Fibroblast of lung (primary cell): ENCODE results near the gene CHTF8. TPM values are rescaled to one million over a fixed set of nuclear protein-coding genes. Genes with fewer than 3 reads are reported as not detected.

Source experiments
- DNase-seq, 2 donors: peaks; one replicate each; pipeline versions ENCODE4 v3.0.0 to v3.0.0-alpha.2; 2010; ENCODE audit warnings: low read depth in 2 of 2
- H2AFZ ChIP-seq: 2 replicates; pipeline ENCODE4 v1.5.1; 2012; ENCODE audit warnings: low read length, control low read depth, inconsistent platforms
- H3K27ac ChIP-seq: 2 replicates; pipeline ENCODE4 v1.5.1; 2011; ENCODE audit warnings: low read length, control low read depth; ENCODE audit not compliant: insufficient read depth
- H3K27me3 ChIP-seq: 2 replicates; pipeline ENCODE4 v1.5.1; 2011; ENCODE audit warnings: mild to moderate bottlenecking, low read length; ENCODE audit not compliant: control insufficient read depth, insufficient read depth
- H3K36me3 ChIP-seq: 2 replicates; pipeline ENCODE4 v1.5.1; 2011; ENCODE audit warnings: low read length; ENCODE audit not compliant: control insufficient read depth, insufficient read depth
- H3K4me1 ChIP-seq: 2 replicates; pipeline ENCODE4 v1.5.1; 2011; ENCODE audit warnings: low read length; ENCODE audit not compliant: control insufficient read depth, insufficient read depth; ENCODE audit errors: extremely low read depth
- H3K4me2 ChIP-seq: 2 replicates; pipeline ENCODE4 v1.5.1; 2011; ENCODE audit warnings: low read length, control low read depth; ENCODE audit not compliant: insufficient read depth; ENCODE audit errors: extremely low read depth
- H3K4me3 ChIP-seq, 4 experiments: fragments of 200-600 bp in 1 of 4; sonication (generic) in 1 of 4; replicated peaks in 1 of 4; 2 replicates each; pipeline ENCODE4 v1.5.1; 2011 to 2016; ENCODE audit warnings: low read length in 4 of 4, low read depth in 3 of 4, mild to moderate bottlenecking in 3 of 4, control low read depth in 2 of 4, inconsistent platforms in 1 of 4, mixed read lengths in 1 of 4; ENCODE audit not compliant: insufficient read depth in 1 of 4; ENCODE audit errors: control extremely low read depth in 1 of 4
- H3K79me2 ChIP-seq: 2 replicates; pipeline ENCODE4 v1.5.1; 2012; ENCODE audit warnings: mild to moderate bottlenecking, low read length, inconsistent platforms; ENCODE audit not compliant: control insufficient read depth, insufficient read depth
- H3K9ac ChIP-seq: 2 replicates; pipeline ENCODE4 v1.5.1; 2011; ENCODE audit warnings: mild to moderate bottlenecking, low read length, control low read depth; ENCODE audit not compliant: insufficient read depth
- H3K9me3 ChIP-seq: 2 replicates; pipeline ENCODE4 v1.5.1; 2012; ENCODE audit warnings: low read depth, low read length; ENCODE audit not compliant: control insufficient read depth, insufficient read depth
- H4K20me1 ChIP-seq: 2 replicates; pipeline ENCODE4 v1.5.1; 2011; ENCODE audit warnings: low read length; ENCODE audit not compliant: control insufficient read depth, insufficient read depth; ENCODE audit errors: extremely low read depth
- EZH2 ChIP-seq: IDR thresholded peaks from 2 replicates; pipeline ENCODE4 v1.5.1; 2012; ENCODE audit warnings: low read length, control low read depth, mild to moderate bottlenecking; ENCODE audit errors: missing control alignments
- polyA plus RNA-seq, 2 donors: library from polyadenylated mRNA; depleted of rRNA in 1 of 2; stranded (reverse) in 1 of 2; unstranded in 1 of 2; fragments of >200 nt; gene quantifications; 2 replicates each; pipeline ENCODE4 v1.2.1, GENCODE V29; 2011 to 2012; ENCODE audit warnings: missing spikeins in 1 of 2
- total RNA-seq: library from RNA; depleted of rRNA; stranded (reverse); fragments of >200 nt; gene quantifications from 2 replicates; pipeline ENCODE4 v1.2.1, GENCODE V29; 2014
- TF ChIP-seq, protein P1 (sequence below), 2 donors: IDR thresholded peaks in 1 of 2; conservative IDR thresholded peaks in 1 of 2; 1 replicate in 1 of 2; 2 replicates in 1 of 2; pipeline ENCODE4 v1.5.1; 2011 to 2012; ENCODE audit warnings: low read length in 2 of 2, control low read depth in 1 of 2, inconsistent platforms in 1 of 2, low read depth in 1 of 2, mild to moderate bottlenecking in 1 of 2

Gene CHTF8
- total and polyA plus RNA-seq, 2 donors (not counting 1 experiment from before 2014, with no cell fraction given): 55.7 to 74.3 TPM

DNA sequence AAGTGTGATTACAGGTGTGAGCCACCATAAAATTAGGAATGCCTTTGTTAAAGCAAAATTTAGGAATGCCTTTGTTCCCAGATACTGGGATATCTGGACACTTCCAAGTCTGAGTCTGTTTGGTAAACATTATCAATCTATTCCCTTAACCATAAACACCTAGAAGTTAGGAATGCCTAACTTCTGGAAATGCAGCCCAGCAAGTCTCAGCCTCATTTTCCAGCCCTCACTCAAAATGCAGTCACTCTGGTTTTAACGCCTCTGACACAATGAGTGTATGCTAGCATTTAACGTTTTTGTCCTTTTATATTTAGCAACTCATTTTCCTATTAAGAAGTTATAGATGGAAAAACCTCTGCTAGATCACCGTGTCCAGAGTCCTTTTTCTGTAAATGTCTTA is 61.4 kb downstream of the CHTF8 start:
- TF ChIP-seq EZH2: no peak
- TF ChIP-seq, protein P1, sequence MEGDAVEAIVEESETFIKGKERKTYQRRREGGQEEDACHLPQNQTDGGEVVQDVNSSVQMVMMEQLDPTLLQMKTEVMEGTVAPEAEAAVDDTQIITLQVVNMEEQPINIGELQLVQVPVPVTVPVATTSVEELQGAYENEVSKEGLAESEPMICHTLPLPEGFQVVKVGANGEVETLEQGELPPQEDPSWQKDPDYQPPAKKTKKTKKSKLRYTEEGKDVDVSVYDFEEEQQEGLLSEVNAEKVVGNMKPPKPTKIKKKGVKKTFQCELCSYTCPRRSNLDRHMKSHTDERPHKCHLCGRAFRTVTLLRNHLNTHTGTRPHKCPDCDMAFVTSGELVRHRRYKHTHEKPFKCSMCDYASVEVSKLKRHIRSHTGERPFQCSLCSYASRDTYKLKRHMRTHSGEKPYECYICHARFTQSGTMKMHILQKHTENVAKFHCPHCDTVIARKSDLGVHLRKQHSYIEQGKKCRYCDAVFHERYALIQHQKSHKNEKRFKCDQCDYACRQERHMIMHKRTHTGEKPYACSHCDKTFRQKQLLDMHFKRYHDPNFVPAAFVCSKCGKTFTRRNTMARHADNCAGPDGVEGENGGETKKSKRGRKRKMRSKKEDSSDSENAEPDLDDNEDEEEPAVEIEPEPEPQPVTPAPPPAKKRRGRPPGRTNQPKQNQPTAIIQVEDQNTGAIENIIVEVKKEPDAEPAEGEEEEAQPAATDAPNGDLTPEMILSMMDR (conservative IDR thresholded peaks at IDR 0.05 in 1 of 2, IDR thresholded peaks at IDR 0.05 in 1 of 2; ENCODE audit: low read depth in 1 of 2, low read length in 2 of 2): no peak
- H3K4me1 ChIP-seq: peaks cover 2% of the 10 kb centered on the region
- no peak overlapping the region for H3K9ac ChIP-seq
- no peaks in the 10 kb centered on the region for H3K27me3 ChIP-seq
- H3K36me3 ChIP-seq: no peaks in the 10 kb centered on the region
- no peaks in the 10 kb centered on the region for H3K9me3 ChIP-seq
- H4K20me1 ChIP-seq: no peaks in the 10 kb centered on the region
- no peak overlapping the region for H3K4me2 ChIP-seq
- no peak overlapping the region for H3K4me3 ChIP-seq
- no peak overlapping the region for H3K27ac ChIP-seq
- no peak for DNase-seq
- no peak overlapping the region for H2AFZ ChIP-seq
- no peaks in the 10 kb centered on the region for H3K79me2 ChIP-seq

DNA sequence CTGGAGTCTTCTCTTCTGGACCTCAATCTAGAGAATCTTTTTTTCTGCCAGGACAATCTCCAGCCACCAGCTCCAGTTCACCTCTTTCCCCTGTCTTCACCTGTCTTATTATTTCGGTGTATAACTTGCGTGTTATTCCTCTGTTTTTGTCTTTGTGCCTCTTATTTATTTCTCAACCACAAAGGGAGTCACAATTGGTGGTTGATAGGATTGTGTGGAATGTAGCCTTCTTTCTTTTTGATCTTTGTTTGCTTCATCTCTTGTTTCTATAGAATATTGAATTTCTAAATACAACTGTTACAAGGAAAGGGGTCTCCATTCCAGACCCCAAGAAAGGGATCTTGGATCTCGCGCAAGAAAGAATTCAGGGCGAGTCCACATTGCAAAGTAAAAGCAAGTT is 62.9 kb downstream of the CHTF8 start:
- no peaks in the 10 kb centered on the region for H3K36me3 ChIP-seq
- DNase-seq: no peak
- H3K27me3 ChIP-seq: no peaks in the 10 kb centered on the region
- H4K20me1 ChIP-seq: no peaks in the 10 kb centered on the region
- H3K79me2 ChIP-seq: no peaks in the 10 kb centered on the region
- no peak overlapping the region for H3K4me3 ChIP-seq
- H2AFZ ChIP-seq: no peak overlapping the region
- no peaks in the 10 kb centered on the region for H3K9me3 ChIP-seq
- TF ChIP-seq, protein P1 (conservative IDR thresholded peaks at IDR 0.05 in 1 of 2, IDR thresholded peaks at IDR 0.05 in 1 of 2; ENCODE audit: low read depth in 1 of 2, low read length in 2 of 2): no peak
- no peak for TF ChIP-seq EZH2
- H3K4me1 ChIP-seq: peaks cover 2% of the 10 kb centered on the region
- no peak overlapping the region for H3K27ac ChIP-seq
- H3K4me2 ChIP-seq: no peak overlapping the region
- no peak overlapping the region for H3K9ac ChIP-seq

Other genes starting within 250 kb of the CHTF8 start
- 0.26 and 0.33 TPM in 2 replicates for gene HAS3, start 26.9 kb downstream of the CHTF8 start, total RNA-seq
- 0.19 and 0.27 TPM in 2 replicates for gene HAS3, start 26.9 kb downstream of the CHTF8 start, polyA plus RNA-seq
- 14.4 and 14.9 TPM in 2 replicates for gene UTP4, start 61 bp upstream of the CHTF8 start, total RNA-seq
- gene UTP4, start 61 bp upstream of the CHTF8 start, polyA plus RNA-seq: 56.5 and 80.1 TPM in 2 replicates
- 39.5 and 63.3 TPM in 2 replicates for gene SNTB2, start 54.6 kb upstream of the CHTF8 start, total RNA-seq
- gene SNTB2, start 54.6 kb upstream of the CHTF8 start, polyA plus RNA-seq: 45.3 and 51.8 TPM in 2 replicates
- 30.0 and 39.8 TPM in 2 replicates for gene VPS4A, start 178.8 kb upstream of the CHTF8 start, total RNA-seq
- 14.5 and 18.4 TPM in 2 replicates for gene VPS4A, start 178.8 kb upstream of the CHTF8 start, polyA plus RNA-seq
- 13.4 and 14.4 TPM in 2 replicates for gene PDF, start 198.0 kb upstream of the CHTF8 start, total RNA-seq
- gene PDF, start 198.0 kb upstream of the CHTF8 start, polyA plus RNA-seq: 8.7 and 9.2 TPM in 2 replicates
- 29.2 and 31.1 TPM in 2 replicates for gene COG8, start 207.0 kb upstream of the CHTF8 start, total RNA-seq
- 20.0 and 26.4 TPM in 2 replicates for gene COG8, start 207.0 kb upstream of the CHTF8 start, polyA plus RNA-seq
- 20.0 and 28.2 TPM in 2 replicates for gene NIP7, start 207.2 kb upstream of the CHTF8 start, total RNA-seq
- gene NIP7, start 207.2 kb upstream of the CHTF8 start, polyA plus RNA-seq: 13.3 and 19.7 TPM in 2 replicates
- not detected in 2 replicates for gene TMED6, start 219.2 kb upstream of the CHTF8 start, total RNA-seq
- gene TMED6, start 219.2 kb upstream of the CHTF8 start, polyA plus RNA-seq: 0.08 TPM in 1 of 2 replicates, not detected in the other